Mesothelial cell of epicardium (in vitro differentiated cells): ENCODE results near the gene SHB. TPM values are rescaled to one million over a fixed set of nuclear protein-coding genes. Genes with fewer than 3 reads are reported as not detected.
A peak's percentile ranks its signal among the peaks of the same experiment; 100 is the strongest.

Experiments
- DNase-seq, 2 experiments: peaks; one replicate each; pipeline ENCODE4 v3.0.0; 2021; ENCODE audit warnings: low spot score in 2 of 2; ENCODE audit not compliant: unreplicated experiment in 2 of 2
- H3K27ac Mint-ChIP-seq: 2 replicates; pipeline ENCODE4 v1.8.0; 2021; ENCODE audit warnings: mixed read lengths
- H3K27me3 Mint-ChIP-seq: 2 replicates; pipeline ENCODE4 v1.8.0; 2021; ENCODE audit warnings: low read depth, mixed read lengths
- H3K36me3 Mint-ChIP-seq: 2 replicates; pipeline ENCODE4 v1.8.0; 2021; ENCODE audit warnings: mixed read lengths
- H3K4me1 Mint-ChIP-seq: 2 replicates; pipeline ENCODE4 v1.8.0; 2021; ENCODE audit warnings: mixed read lengths
- H3K4me3 Mint-ChIP-seq: 2 replicates; pipeline ENCODE4 v1.8.0; 2021; ENCODE audit warnings: mild to moderate bottlenecking, moderate library complexity, mixed read lengths
- H3K9me3 Mint-ChIP-seq: 2 replicates; pipeline ENCODE4 v1.8.0; 2021; ENCODE audit warnings: mixed read lengths
- CTCF ChIP-seq: fragments of 200-600 bp; sonication (generic); IDR thresholded peaks from one replicate; pipeline ENCODE4 v1.5.0; 2021; ENCODE audit warnings: antibody characterized with exemption; ENCODE audit not compliant: unreplicated experiment
- total RNA-seq: library from RNA; stranded (reverse); gene quantifications from 3 replicates; pipeline ENCODE4 v1.2.1, GENCODE V29; 2021

SHB gene
- total RNA-seq, 1 donor from 2014 or later = 35.5 TPM

DNA sequence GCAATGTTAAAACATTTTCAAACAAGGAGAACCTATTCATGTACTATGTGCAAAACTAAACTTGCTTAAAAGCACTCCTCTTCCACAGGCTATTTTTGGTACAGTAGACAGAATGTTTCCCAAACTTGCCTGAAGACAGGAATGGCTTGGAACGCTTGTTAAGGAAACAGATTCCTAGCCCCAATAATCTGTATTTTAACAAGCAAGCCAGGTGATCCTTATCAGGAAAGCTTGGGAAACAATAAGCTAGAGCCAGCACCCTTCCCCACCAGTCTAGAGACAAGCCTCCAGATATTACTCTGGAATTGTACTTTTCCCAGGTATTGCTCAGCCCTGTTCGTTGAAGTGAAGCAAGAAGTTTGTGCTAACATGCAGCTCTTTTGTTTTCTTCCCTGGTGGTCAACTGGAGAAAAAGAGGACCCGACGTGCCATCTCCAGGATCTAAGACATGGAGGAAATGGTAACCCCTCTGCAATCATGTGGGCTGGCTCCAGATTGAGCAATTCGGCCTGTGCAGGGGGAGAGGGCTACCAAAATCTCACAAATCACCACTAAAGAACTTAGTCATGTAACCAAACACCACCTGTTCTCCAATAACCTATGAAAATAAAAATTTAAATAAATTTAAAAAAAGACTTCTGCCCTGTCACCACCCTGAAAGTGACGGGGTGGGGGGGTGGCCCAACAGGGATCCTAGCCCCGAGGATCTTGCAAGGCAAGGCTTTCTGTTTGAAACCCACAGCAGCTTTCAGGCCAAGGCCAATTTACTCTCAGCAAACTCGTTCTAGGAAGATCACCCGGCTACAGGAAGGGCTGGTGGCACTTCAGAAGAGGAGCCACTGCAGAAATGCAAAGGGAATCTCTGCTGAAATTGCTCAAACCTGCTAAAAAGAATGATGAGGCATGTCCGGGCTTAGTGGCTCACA is 48.6 kb downstream of the SHB start:
- no peaks in the 10 kb centered on the region for H3K9me3 Mint-ChIP-seq
- peaks cover 4% of the 10 kb centered on the region for H3K36me3 Mint-ChIP-seq
- no peaks in the 10 kb centered on the region for H3K27me3 Mint-ChIP-seq

GRCh38 chr9:38019731-38020130 is 49.3 kb downstream of the SHB start:
- Mint-ChIP-seq H3K36me3 (peaks cover 10% of the 10 kb centered on the region), H3K4me3 (no peak overlapping the region), H3K9me3 (no peaks in the 10 kb centered on the region), H3K27ac (peak overlapping the region; percentile 99), H3K4me1 (peaks cover 87% of the 10 kb centered on the region), H3K27me3 (no peaks in the 10 kb centered on the region)
- DNase-seq = no peak
- TF ChIP-seq CTCF = no peak

More for the DNA sequence above, 48.6 kb downstream of the SHB start:
- no peak overlapping the region for H3K4me3 Mint-ChIP-seq
- peak overlapping the region; percentile 99 for H3K27ac Mint-ChIP-seq
- DNase-seq = no peak
- no peak for TF ChIP-seq CTCF
- peaks cover 94% of the 10 kb centered on the region for H3K4me1 Mint-ChIP-seq

DNA sequence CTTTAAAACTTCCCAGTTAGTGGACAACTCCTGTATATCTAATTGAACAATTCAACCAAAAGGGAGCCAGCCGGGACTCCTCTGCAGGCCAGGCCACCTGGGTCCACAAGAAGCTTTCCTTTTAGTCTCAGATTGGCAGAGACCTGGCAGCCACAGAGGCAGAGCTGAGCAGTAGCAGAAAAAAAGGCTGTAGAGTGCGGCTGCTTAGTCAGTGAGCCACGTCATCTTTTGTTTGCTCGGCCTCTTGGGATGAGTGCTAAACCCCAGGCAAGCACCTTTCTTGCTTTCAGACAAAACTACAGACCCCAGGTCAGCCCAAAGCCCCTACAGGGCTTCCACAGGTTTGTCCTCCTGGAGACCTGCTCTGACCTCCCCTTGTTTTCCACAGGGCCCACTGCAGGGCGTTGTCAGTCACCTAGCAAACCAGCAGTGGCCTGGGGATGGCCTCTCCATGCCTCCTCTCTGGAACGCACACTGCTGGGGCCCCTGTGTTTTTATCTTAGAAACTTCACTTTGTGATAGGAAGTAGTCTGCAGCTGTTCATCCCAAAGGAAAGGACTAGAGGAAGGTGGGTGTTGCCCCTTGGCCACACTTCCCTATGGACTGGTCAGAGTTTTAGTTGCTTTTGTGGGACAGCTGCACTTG is 49.9 kb downstream of the SHB start:
- Mint-ChIP-seq H3K4me1 (peaks cover 81% of the 10 kb centered on the region), H3K27me3 (no peaks in the 10 kb centered on the region), H3K36me3 (peaks cover 11% of the 10 kb centered on the region), H3K4me3 (peak overlapping the region; percentile 25), H3K27ac (peak overlapping the region; percentile 99), H3K9me3 (no peaks in the 10 kb centered on the region)
- DNase-seq = no peak
- TF ChIP-seq CTCF = no peak

GRCh38 chr9:38018241-38018957 is 50.6 kb downstream of the SHB start:
- Mint-ChIP-seq H3K9me3 (no peaks in the 10 kb centered on the region), H3K4me3 (no peak overlapping the region)

GRCh38 chr9:38017885-38018186 is 51.2 kb downstream of the SHB start:
- no peaks in the 10 kb centered on the region for H3K9me3 Mint-ChIP-seq
- H3K4me3 Mint-ChIP-seq = no peak overlapping the region
- peak overlapping the region; percentile 99 for H3K27ac Mint-ChIP-seq
- H3K27me3 Mint-ChIP-seq = no peaks in the 10 kb centered on the region
- no peak for DNase-seq
- H3K4me1 Mint-ChIP-seq = peaks cover 68% of the 10 kb centered on the region
- H3K36me3 Mint-ChIP-seq = peaks cover 17% of the 10 kb centered on the region
- no peak for TF ChIP-seq CTCF

More at GRCh38 chr9:38018241-38018957, 50.6 kb downstream of the SHB start:
- H3K27ac Mint-ChIP-seq = peak overlapping the region; percentile 99
- no peak for TF ChIP-seq CTCF
- no peak for DNase-seq
- H3K27me3 Mint-ChIP-seq = no peaks in the 10 kb centered on the region
- peaks cover 16% of the 10 kb centered on the region for H3K36me3 Mint-ChIP-seq
- peaks cover 74% of the 10 kb centered on the region for H3K4me1 Mint-ChIP-seq
